ENCODE results near the gene TMED4.
A peak's percentile ranks its signal among the peaks of the same experiment; 100 is the strongest.

Gene TMED4

GRCh38 chr7:44581879-44582603 lies at the start of gene TMED4:
Gene TMED4, minus strand, starts transcription at chr7:44582231. Its CDS starts 25 bp downstream, at chr7:44582206.
- DNase-seq (ENCODE audit: low read depth, low spot score), result peak; percentile 100

GRCh38 chr7:44631458-44632115 lies 49.6 kb upstream of the TMED4 start:
- DNase-seq (ENCODE audit: low read depth, low spot score), result peak; percentile 50

GRCh38 chr7:44630792-44631457 lies 48.9 kb upstream of the TMED4 start:
- DNase-seq (ENCODE audit: low read depth, low spot score), result no peak

- no peak for DNase-seq (ENCODE audit: low read depth, low spot score)
These were observed 47.9 kb upstream of the TMED4 start for GRCh38 chr7:44629829-44630522.

- DNase-seq (ENCODE audit: low read depth, low spot score), result no peak
These were observed 44.6 kb upstream of the TMED4 start for GRCh38 chr7:44626620-44627019.

- DNase-seq (ENCODE audit: low read depth, low spot score), result no peak
These were observed 43.8 kb upstream of the TMED4 start for GRCh38 chr7:44625526-44626471.

GRCh38 chr7:44624318-44624717 lies 42.3 kb upstream of the TMED4 start:
- no peak for DNase-seq (ENCODE audit: low read depth, low spot score)

- no peak for DNase-seq (ENCODE audit: low read depth, low spot score)
These were observed 40.5 kb upstream of the TMED4 start for GRCh38 chr7:44622342-44623151.

GRCh38 chr7:44621750-44622103 lies 39.7 kb upstream of the TMED4 start:
- DNase-seq (ENCODE audit: low read depth, low spot score), result no peak

GRCh38 chr7:44621034-44621749 lies 39.2 kb upstream of the TMED4 start:
- DNase-seq (ENCODE audit: low read depth, low spot score), result no peak

- no peak for DNase-seq (ENCODE audit: low read depth, low spot score)
These were observed 36.7 kb upstream of the TMED4 start for GRCh38 chr7:44618753-44619152.

- no peak for DNase-seq (ENCODE audit: low read depth, low spot score)
These were observed 36.0 kb upstream of the TMED4 start for GRCh38 chr7:44618045-44618444.

- peak; percentile 47 for DNase-seq (ENCODE audit: low read depth, low spot score)
These were observed 35.3 kb upstream of the TMED4 start for GRCh38 chr7:44617225-44617890.

GRCh38 chr7:44616545-44616944 lies 34.5 kb upstream of the TMED4 start:
- no peak for DNase-seq (ENCODE audit: low read depth, low spot score)

- DNase-seq (ENCODE audit: low read depth, low spot score), result no peak
These were observed 33.8 kb upstream of the TMED4 start for GRCh38 chr7:44615793-44616192.

- peak; percentile 28 for DNase-seq (ENCODE audit: low read depth, low spot score)
These were observed 33.1 kb upstream of the TMED4 start for GRCh38 chr7:44615149-44615611.

GRCh38 chr7:44609829-44610228 lies 27.8 kb upstream of the TMED4 start:
- DNase-seq (ENCODE audit: low read depth, low spot score), result no peak

GRCh38 chr7:44608916-44609648 lies 27.1 kb upstream of the TMED4 start:
- DNase-seq (ENCODE audit: low read depth, low spot score), result peak; percentile 52
